HG03025 (cell line): ENCODE data around the gene ISG20L2.

Experiments
- ATAC-seq: cut with Tn5 transposase; IDR thresholded peaks from one replicate; pipeline ENCODE4 v1.9.1; 2021; ENCODE audit warnings: mild to moderate bottlenecking, moderate library complexity; ENCODE audit not compliant: unreplicated experiment, low FRiP score

ISG20L2 gene

GRCh38 chr1:156742017-156742416 is 13.5 kb upstream of the ISG20L2 start:
- ATAC-seq = no peak

GRCh38 chr1:156741481-156741983 is 13.0 kb upstream of the ISG20L2 start:
- no peak for ATAC-seq

- peak; percentile 85 for ATAC-seq
These were observed 12.3 kb upstream of the ISG20L2 start, which contains the start of gene MRPL24 for GRCh38 chr1:156740741-156741480. MRPL24 (minus strand) TSS chr1:156741088; CDS start chr1:156738704, 2,384 bp downstream.

GRCh38 chr1:156740237-156740740 is 11.7 kb upstream of the ISG20L2 start:
- no peak for ATAC-seq

GRCh38 chr1:156738916-156739315 is 10.3 kb upstream of the ISG20L2 start:
- no peak for ATAC-seq

GRCh38 chr1:156738407-156738806 is 9.8 kb upstream of the ISG20L2 start:
- no peak for ATAC-seq

- no peak for ATAC-seq
These were observed 5.5 kb upstream of the ISG20L2 start for GRCh38 chr1:156733989-156734584.

- peak; percentile 44 for ATAC-seq
These were observed 504 bp downstream of the ISG20L2 start, which contains the start of gene METTL25B for GRCh38 chr1:156727926-156728598. METTL25B (plus strand) TSS chr1:156728469; CDS start chr1:156729105, 636 bp downstream.

- no peak for ATAC-seq
These were observed 1.1 kb downstream of the ISG20L2 start for GRCh38 chr1:156727492-156727891.

GRCh38 chr1:156726549-156727226 is 1.9 kb downstream of the ISG20L2 start:
- ATAC-seq = no peak

GRCh38 chr1:156725683-156726280 is 2.8 kb downstream of the ISG20L2 start:
- ATAC-seq = no peak

- ATAC-seq = no peak
These were observed 7.0 kb downstream of the ISG20L2 start for GRCh38 chr1:156721535-156721934.

GRCh38 chr1:156721131-156721530 is 7.4 kb downstream of the ISG20L2 start:
- no peak for ATAC-seq

- no peak for ATAC-seq
These were observed 11.2 kb downstream of the ISG20L2 start for GRCh38 chr1:156717351-156717750.

GRCh38 chr1:156714830-156715229 is 13.7 kb downstream of the ISG20L2 start:
- no peak for ATAC-seq

- no peak for ATAC-seq
These were observed 15.9 kb downstream of the ISG20L2 start for GRCh38 chr1:156712626-156713025.

- no peak for ATAC-seq
These were observed 17.4 kb downstream of the ISG20L2 start for GRCh38 chr1:156711011-156711817.

- no peak for ATAC-seq
These were observed 18.6 kb downstream of the ISG20L2 start for GRCh38 chr1:156709757-156710489.

- no peak for ATAC-seq
These were observed 19.5 kb downstream of the ISG20L2 start for GRCh38 chr1:156709031-156709430.
